Measurements from ENCODE around the gene THOC5. TPM values are rescaled to one million over a fixed set of nuclear protein-coding genes. Genes with fewer than 3 reads are reported as not detected.

The THOC5 gene
- total RNA-seq, 4 donors from 2014 or later: 22.4 to 43.7 (median 27.0) TPM

DNA sequence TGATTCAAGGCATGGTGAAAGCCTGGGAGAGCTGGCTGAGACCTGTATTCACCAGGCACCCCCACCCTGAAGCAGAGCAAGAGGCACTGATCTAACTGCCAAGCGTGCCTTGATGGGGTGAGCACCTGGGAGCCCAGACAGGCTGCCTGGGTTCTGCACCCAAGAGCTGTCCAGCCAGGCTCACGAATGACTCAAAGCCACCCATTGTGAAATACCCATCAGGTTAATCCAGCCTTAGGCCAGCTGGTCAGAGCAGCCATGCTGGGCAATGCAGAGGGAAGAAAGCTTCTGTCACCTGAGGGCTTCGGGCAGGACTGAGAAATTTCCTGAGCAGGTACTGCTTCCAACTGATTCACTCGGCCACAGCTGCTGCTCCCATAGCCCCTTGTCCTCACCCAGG, 22.1 kb downstream of the THOC5 start:
- WGBS, 2 donors (ENCODE audit: low coverage in 1 of 2): 89 to 100% methylated on average over 1 to 4 of the region's 4 CpGs
- peaks cover 0 to 91% (median 33%) of the 10 kb centered on the region in 4 donors for H3K36me3 ChIP-seq
- no peaks in the 10 kb centered on the region for H3K4me1 ChIP-seq
- H3K4me3 ChIP-seq: no peak overlapping the region
- intact Hi-C loops (cut with DNase I; ENCODE audit: low total_unique reads): no loop called here
- no peaks in the 10 kb centered on the region for H3K9me3 ChIP-seq
- DNase-seq: no peak
- in situ Hi-C loops (cut with MboI; ENCODE audit: low pct_ligation_motif_present in 1 of 4, low pct_unique_long_range_greater_than_20kb in 1 of 4, low sequenced_read_pairs in 3 of 4): no loop called here
- H3K27me3 ChIP-seq: no peaks in the 10 kb centered on the region
- TF ChIP-seq, protein P1, sequence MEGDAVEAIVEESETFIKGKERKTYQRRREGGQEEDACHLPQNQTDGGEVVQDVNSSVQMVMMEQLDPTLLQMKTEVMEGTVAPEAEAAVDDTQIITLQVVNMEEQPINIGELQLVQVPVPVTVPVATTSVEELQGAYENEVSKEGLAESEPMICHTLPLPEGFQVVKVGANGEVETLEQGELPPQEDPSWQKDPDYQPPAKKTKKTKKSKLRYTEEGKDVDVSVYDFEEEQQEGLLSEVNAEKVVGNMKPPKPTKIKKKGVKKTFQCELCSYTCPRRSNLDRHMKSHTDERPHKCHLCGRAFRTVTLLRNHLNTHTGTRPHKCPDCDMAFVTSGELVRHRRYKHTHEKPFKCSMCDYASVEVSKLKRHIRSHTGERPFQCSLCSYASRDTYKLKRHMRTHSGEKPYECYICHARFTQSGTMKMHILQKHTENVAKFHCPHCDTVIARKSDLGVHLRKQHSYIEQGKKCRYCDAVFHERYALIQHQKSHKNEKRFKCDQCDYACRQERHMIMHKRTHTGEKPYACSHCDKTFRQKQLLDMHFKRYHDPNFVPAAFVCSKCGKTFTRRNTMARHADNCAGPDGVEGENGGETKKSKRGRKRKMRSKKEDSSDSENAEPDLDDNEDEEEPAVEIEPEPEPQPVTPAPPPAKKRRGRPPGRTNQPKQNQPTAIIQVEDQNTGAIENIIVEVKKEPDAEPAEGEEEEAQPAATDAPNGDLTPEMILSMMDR (IDR thresholded peaks at IDR 0.05): no peak
- TF ChIP-seq POLR2AphosphoS5 (IDR thresholded peaks at IDR 0.05): no peak
- H3K27ac ChIP-seq: no peak overlapping the region

DNA sequence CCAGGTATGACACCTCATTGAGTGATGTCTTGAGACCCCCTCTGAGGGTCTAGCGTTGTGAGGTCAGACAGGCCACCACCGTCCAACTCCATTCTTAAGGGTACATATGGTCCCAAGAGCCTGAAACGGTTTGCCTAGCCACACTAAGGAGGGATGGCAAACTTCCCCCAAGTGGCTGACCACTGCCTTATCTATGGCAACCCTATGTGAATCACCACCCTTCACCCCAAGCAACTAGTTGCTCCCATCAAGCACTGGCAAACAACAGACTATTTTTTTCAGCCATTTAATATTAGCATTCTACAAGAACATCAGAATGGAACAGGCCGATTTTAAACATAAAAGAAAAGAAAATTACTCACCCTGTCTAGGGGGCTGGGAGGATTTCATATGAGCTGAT, 22.8 kb downstream of the THOC5 start:
- H3K27me3 ChIP-seq: no peaks in the 10 kb centered on the region
- intact Hi-C loops (cut with DNase I; ENCODE audit: low total_unique reads) (no loop called here), in situ Hi-C loops (cut with MboI; ENCODE audit: low pct_ligation_motif_present in 1 of 4, low pct_unique_long_range_greater_than_20kb in 1 of 4, low sequenced_read_pairs in 3 of 4) (no loop called here)
- H3K4me1 ChIP-seq: no peaks in the 10 kb centered on the region
- TF ChIP-seq POLR2AphosphoS5 (IDR thresholded peaks at IDR 0.05) (no peak), EP300 (IDR thresholded peaks at IDR 0.05; ENCODE audit: low read depth) (no peak), POLR2A (IDR thresholded peaks at IDR 0.05) (no peak)
- TF ChIP-seq, protein P1 (IDR thresholded peaks at IDR 0.05): no peak
- no peak overlapping the region for H3K27ac ChIP-seq
- no peak for DNase-seq
- WGBS, 2 donors (ENCODE audit: low coverage in 1 of 2): 78 to 93% methylated on average over 1 to 4 of the region's 4 CpGs
- H3K4me3 ChIP-seq: no peak overlapping the region
- H3K9me3 ChIP-seq: no peaks in the 10 kb centered on the region
- H3K36me3 ChIP-seq: peaks cover 0 to 85% (median 31%) of the 10 kb centered on the region in 4 donors

DNA sequence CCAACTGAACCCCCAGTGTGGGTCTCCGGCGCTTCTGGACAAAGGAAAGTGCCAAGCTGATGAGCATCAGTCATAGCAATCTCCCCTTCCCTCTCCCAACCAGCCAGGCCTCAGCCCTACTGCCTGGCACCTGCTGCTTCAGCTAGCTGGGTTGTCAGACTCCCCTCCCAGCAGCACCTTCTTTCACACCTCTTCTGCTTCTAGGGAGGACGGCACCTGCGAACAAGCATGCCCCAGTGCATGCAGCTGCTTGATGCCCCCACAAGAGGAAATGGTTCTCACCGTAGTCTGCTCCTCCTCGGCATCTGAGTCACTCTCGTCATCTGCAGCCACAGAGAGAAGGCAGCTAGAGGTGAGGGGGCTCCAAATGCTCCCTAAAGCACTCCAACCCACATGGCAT, 25.4 kb downstream of the THOC5 start:
- in situ Hi-C loops (cut with MboI; ENCODE audit: low pct_ligation_motif_present in 1 of 4, low pct_unique_long_range_greater_than_20kb in 1 of 4, low sequenced_read_pairs in 3 of 4): loop anchor here in 1 of 4 donors (10.0 kb wide), 1 partner anchor 133 kb away; no protein-coding TSS in a partner anchor

DNA sequence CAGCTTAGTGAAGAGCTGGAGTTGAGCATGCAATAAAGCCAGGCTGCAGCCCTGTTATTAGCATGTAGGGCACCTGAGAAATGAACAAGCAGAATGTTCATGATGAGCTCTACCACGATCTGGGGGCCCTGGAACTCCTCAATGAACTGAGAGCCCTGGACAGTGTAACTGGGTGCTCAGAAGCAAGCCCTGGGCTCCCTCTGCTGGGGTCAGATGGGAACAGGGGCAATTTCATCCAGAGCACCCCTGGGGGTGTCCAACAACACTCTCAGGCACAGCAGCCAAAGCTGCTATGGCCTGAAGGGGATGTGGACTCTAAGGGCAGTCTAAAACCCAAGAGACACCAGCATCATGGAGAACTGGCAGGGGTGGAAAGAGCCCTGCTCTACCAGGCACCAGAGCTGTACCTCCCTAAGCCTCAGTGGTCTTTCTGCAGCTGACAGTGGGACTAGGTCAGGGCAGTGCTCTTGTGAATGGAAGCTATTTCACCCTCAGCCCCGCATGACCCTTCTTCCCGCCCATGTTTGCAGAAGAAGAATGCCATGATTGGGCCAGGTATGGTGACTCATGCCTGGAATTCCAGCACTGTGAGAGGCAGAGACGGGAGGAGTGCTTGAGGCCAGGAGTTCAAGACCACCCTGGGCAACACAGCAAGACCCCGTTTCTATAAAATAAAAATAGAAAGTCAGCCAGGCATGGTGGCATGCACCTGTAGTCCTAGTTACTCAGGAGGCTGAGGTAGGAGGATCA, 28.9 kb downstream of the THOC5 start:
- in situ Hi-C loops (cut with MboI; ENCODE audit: low pct_ligation_motif_present in 1 of 4, low pct_unique_long_range_greater_than_20kb in 1 of 4, low sequenced_read_pairs in 3 of 4) (loop anchor here in 1 of 4 donors (10.0 kb wide), 1 partner anchor 130 kb away; no protein-coding TSS in a partner anchor), intact Hi-C loops (cut with DNase I; ENCODE audit: low total_unique reads) (loop anchor here (10.0 kb wide), 1 partner anchor 130 kb away; no protein-coding TSS in a partner anchor)
- no peaks in the 10 kb centered on the region for H3K27me3 ChIP-seq
- H3K4me1 ChIP-seq: no peaks in the 10 kb centered on the region
- no peak for TF ChIP-seq POLR2A (IDR thresholded peaks at IDR 0.05)
- TF ChIP-seq, protein P1 (IDR thresholded peaks at IDR 0.05): peak; percentile 29 to 52 (median 48)
- peak; percentile 22 for DNase-seq
- H3K4me3 ChIP-seq: no peak overlapping the region
- H3K27ac ChIP-seq: no peak overlapping the region
- H3K9me3 ChIP-seq: no peaks in the 10 kb centered on the region
- WGBS, 2 donors (ENCODE audit: low coverage in 1 of 2): 17 to 62% methylated on average over 1 to 5 of the region's 5 CpGs
- H3K36me3 ChIP-seq: peaks cover 0 to 70% (median 25%) of the 10 kb centered on the region in 4 donors

More for the DNA sequence above, 25.4 kb downstream of the THOC5 start:
- no peaks in the 10 kb centered on the region for H3K9me3 ChIP-seq
- TF ChIP-seq POLR2AphosphoS5 (IDR thresholded peaks at IDR 0.05) (no peak), EP300 (IDR thresholded peaks at IDR 0.05; ENCODE audit: low read depth) (no peak), POLR2A (IDR thresholded peaks at IDR 0.05) (no peak)
- TF ChIP-seq, protein P1 (IDR thresholded peaks at IDR 0.05): no peak
- no peak overlapping the region for H3K27ac ChIP-seq
- H3K4me3 ChIP-seq: no peak overlapping the region
- peaks cover 0 to 81% (median 28%) of the 10 kb centered on the region in 4 donors for H3K36me3 ChIP-seq
- no peaks in the 10 kb centered on the region for H3K27me3 ChIP-seq
- intact Hi-C loops (cut with DNase I; ENCODE audit: low total_unique reads): loop anchor here (10.0 kb wide), 1 partner anchor 133 kb away; no protein-coding TSS in a partner anchor
- WGBS, 2 donors (ENCODE audit: low coverage in 1 of 2): 94% methylated on average over 7 of the region's 7 CpGs; no CpG with 5 or more reads in 1 of the 2 donors
- DNase-seq: no peak
- H3K4me1 ChIP-seq: no peaks in the 10 kb centered on the region

Data from transverse colon (tissue), 4 donors.